GM18907 (cell line): ENCODE measurements around the gene H3-3A.
A peak's percentile ranks its signal among the peaks of the same experiment; 100 is the strongest.

Experiments used
- ATAC-seq: cut with Tn5 transposase; IDR thresholded peaks from one replicate; pipeline ENCODE4 v1.9.1; 2021; ENCODE audit warnings: mild to moderate bottlenecking, moderate library complexity; ENCODE audit not compliant: unreplicated experiment

H3-3A gene

DNA sequence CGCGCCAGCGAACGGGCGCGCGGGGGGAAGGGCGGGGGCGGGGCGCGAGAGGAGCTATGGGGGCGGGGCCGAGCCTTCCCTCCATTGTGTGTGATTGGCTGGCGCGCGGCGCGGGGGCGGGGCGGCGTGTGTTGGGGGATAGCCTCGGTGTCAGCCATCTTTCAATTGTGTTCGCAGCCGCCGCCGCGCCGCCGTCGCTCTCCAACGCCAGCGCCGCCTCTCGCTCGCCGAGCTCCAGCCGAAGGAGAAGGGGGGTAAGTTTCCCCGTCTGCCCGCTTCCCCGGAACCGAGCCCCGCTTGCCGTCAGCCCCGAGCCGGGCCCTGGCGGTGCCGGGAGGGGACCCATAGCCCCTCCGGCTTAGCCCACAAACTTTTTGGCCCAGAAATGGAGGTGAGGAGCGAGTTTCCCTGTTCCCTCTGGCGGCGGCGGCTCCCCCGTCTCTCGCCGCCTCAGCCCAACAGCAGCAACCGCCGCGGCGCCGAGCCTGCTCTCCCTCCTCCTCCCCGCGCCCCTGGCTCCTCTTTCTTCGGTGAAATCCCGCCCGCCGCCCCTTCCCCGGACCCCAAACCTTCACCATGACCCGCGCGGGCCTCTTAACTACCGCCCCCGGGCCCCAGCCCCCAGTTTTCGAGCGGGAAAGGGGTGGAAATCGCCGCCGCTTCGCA lies at the start of gene H3-3A:
Gene H3-3A, plus strand, starts transcription at position 159 of the 666 bp plus-strand sequence. CDS start 1,636 bp downstream, outside the sequence.
- peak; percentile 76 for ATAC-seq

DNA sequence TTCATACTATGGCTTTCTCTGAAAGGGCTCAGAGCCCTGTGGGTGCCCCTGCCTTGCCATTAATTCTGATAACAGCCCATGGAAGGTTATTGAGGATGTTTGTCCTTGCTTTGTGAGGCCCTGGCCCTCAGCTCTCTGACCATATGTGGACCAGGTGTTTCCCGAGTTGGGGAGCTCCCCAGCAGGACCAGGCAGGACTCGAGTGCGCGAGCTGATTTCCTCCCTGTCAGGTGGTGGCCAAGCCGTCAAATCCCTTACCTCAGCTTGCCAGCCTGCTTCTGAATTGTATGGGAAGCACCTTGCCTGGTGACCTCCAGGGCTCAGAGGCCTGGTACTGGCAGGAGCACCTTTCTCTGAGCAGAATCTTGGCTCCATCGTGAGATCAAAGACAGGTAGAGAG lies 45.4 kb upstream of the H3-3A start:
- no peak for ATAC-seq

DNA sequence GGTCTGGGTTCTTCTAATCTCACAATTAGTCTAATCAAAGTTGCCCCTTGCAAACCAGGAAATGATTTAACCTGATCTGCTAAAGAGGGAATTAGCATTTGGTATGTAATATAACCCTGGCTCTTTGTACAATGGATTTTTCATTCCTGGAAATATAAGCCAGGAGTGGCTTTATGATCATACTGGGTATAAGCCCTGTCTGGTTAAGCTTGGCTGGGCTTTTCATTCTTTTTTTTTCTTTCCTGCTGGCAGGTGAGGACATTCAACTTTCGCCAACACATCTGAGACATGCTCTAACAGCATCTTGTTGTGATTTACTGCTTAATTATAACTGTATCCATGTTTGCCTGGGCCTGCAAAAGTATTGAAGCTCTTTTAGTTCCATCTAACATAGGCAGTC lies 42.9 kb upstream of the H3-3A start:
- ATAC-seq, result no peak

DNA sequence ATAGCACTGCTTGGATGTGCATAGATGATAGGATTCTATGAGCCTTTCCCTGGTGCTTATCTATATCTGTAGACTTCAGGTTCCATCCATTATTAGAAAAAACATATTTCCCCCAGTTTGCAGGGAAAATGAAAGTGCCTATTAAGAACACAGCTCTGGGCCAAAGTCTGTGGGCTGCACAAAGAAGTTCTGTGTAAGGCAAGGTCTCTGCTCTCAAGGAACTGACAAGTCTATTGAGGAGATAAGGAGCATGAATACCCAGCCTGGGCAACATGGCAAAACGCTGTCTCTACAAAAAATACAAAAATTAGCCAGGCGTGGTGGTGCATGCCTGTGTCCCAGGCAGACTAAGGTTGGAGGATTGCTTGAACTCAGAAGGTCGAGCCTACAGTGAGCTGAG lies 41.1 kb upstream of the H3-3A start:
- no peak for ATAC-seq

DNA sequence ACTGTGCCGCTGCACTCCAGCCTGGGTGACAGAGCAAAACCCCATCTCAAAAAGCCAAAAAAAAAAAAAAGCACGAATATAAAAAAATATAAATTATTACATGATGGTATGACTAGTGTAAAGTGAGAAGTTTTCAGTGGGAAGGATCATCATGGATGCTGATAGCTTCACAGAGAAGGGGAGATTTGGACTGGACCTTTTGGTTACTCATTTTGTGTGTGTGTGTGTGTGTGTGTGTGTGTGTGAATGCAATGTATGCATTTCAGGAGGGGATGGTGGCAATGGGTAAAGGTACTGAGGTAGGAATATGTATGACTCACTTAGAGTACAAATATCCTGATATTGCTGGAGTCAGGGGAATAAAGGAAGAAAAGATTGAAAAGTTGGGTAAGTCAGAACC lies 40.7 kb upstream of the H3-3A start:
- no peak for ATAC-seq

DNA sequence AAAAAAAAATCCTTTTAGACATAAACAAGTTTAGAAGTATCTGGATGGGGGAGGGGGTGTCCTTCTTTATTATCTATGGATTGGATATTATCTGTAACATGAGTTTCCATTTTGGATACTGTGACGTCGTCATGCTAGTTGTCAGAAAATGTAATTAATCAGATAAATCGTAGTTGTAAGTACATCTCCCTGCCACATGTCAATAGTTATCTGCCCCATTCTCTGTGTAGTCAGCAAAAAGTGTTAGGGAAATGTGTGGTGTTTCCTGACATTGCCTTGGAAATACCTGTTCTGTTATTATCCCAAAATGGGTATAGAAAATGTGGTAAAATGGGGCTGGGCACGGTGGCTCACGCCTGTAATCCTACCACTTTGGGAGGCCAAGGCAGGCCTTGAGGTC lies 38.8 kb upstream of the H3-3A start:
- ATAC-seq, result no peak

DNA sequence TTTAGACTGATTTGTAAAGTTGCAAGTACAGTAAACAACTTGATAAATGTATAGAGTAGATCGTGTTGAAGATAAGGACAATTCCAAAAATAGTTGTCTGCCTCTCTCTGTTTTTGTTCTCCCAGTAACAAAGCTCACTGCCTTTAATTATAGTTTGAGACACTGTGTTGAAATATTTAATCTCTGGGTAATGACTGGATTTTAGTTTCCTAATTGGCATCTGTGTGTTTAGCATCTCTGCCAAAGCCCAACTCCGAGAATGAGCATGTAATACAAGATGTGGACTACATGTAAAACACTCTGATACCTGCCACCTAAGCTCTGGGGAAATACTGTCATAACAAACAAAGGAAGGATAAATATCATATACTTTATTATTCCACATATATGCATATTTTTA lies 35.7 kb upstream of the H3-3A start:
- ATAC-seq, result no peak

DNA sequence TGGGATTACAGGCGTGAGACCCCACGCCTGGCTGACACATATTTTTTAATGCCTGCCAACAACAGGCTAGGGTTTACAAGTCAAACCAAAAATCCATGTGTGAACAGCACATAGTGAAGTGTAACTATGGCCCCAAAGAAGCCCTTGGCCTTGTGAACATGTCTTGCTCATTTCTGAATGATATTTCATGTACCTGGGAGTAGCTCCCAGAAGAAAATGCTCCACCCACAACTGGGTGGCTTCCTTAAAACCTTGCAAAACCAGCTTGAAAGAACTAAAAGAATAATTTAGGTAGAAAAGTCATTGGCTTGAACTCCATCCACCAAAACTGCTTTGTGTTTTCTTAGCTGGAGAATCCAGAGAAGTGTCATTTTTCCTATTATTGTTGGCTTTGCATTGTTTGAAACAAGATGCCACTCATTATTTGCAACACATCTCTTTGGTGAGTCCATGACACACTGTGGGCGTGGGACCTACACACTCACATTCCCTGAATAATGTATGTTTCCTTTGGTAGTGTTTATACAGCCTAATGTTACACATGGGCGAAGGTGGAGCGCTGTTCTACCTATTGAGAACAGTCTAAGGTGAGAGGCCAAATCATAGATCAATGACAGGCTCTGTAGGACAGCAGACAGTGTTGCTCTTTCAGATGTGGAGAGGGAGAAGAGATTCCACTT lies 34.8 kb upstream of the H3-3A start:
- no peak for ATAC-seq

DNA sequence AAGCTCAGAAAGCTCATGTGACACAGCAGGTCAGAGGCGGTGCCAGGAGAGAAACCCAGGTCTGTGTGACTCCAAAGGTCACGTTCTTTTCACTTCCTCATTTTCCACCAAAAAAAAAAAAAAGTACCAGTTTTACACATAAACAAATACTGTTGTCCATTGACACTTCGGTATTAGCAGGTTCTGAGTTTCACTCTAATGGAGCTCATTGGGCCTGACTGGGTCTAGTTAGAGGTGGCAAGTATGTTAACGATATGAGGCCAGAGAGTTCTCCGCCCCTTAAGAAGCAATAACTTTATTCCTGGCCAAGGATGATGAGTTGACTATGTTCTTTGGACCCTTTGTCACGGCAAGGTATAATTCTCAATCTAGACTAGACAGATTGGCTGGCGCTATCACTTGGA lies 33.4 kb upstream of the H3-3A start:
- peak; percentile 84 for ATAC-seq

DNA sequence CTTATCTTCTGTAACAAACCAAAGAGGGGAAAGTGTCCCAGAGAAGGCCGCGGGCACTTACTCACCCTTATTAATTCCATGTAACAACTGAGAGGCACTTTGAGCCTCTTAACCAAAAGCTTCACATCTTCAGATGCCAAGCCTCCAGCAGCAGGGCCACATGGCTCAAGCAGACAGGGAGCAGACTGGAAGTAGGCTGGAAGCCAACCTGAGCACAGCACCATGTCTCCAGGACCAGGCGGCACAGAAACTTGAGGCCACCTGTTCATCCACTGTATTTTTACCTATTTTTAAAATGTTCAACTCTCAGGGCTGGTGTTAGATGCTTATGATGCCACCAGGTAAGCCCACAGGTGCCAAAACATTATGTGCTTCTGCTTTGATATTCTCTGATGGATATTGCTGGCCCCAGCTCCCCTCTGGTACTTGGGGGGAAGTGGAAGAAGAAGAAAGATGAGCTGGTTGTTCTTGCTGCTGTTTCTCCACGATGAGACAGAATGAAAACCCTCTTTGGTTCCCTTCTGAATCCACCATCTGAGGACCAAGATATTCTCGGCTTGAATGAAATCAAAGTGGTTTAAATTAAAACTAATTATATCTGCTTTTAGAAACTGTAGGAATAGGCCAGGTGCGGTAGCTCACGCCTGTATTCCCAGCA lies 32.8 kb upstream of the H3-3A start:
- ATAC-seq, result peak; percentile 7

DNA sequence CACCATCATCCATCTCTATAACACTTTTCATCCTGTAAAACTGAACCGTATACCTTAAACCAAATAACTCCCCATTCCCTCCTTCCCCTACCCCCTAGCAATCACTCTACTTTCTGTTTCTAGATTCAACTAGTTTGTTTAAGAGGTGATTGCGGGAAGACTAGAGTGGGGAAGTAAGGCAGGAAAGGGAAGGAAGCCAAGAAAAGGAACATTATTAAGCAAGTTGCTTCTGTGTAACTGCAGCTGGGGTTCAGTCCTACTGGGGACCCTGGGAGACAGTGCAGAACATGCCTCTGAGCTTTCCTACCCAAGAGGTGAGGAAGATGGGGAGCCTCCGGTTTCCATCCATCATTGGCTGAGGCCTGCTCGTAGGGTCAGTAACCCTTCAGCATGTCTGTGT lies 28.9 kb upstream of the H3-3A start:
- ATAC-seq, result no peak

DNA sequence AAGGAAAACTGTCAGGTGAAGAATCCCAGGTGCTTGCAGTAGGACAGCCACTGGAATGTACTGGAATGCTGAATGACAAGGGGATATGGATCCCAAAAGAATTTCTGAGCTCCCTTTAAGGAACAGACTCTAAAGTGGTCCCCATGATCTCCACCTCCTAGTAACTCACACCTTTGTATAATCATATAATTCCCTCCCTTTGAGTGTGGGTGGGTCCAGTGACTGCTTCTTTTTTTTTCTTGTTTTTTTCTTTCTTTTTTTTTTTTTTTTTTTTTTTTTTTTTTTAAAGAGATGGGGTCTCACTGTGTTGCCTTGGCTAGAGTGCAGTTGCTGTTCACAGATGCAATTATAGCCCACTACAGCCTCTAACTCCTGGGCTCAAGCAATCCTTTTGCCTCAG lies 28.5 kb upstream of the H3-3A start:
- ATAC-seq, result no peak

DNA sequence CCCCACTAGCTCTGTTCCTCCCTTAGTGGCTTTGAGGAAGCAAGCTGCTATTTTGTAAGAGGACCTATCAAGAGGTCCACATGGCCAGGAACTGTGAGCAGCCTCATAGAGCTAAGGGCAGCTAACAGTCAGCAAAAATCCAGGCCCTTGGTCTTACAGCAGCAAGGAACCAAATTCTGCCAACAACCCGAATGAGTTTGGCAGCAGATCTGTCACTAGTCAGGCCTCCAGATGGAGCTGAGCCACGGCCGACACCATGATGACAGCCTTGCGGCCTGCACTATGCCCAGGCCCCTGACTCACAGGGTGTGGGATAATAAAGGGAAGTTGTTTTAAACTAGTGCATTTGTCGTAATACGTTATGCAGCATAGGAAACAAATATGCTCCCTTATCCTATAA lies 28.0 kb upstream of the H3-3A start:
- ATAC-seq, result no peak

DNA sequence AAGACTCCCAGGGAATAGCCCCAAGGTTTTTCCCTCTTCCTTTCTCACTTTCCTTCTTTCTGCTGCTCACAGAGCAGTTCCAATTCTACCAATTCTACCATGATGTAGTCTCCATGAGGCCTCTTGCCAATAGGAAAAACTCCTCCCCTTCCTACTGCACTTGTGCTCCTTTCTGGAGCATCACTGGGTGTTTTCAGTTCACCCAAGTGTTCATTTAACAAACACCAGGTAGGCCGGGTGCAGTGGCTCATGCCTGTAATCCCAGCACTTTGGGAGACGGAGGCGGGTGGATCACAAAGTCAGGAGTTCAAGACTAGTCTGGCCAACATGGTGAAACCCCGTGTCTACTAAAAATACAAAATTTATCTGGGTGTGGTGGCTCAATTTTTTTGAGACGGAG lies 26.6 kb upstream of the H3-3A start:
- ATAC-seq, result no peak

DNA sequence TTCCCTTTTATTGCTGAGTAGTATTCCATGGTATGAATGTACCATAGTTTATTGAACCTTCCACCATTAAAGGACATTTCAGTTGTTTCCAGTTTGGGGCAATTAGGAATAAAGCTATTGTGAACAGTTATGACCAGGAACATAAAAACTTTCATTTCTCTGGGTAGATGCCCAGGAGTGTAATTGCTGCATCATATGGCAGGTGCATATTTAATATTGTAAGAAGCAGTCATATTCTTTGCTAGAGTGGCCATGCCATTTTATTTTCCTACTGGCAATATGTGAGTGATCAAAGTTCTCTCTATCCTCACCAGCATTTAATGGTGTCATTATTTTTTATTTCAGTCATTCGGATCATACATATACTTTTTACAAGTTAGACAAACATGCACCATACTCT lies 23.9 kb upstream of the H3-3A start:
- ATAC-seq, result no peak

DNA sequence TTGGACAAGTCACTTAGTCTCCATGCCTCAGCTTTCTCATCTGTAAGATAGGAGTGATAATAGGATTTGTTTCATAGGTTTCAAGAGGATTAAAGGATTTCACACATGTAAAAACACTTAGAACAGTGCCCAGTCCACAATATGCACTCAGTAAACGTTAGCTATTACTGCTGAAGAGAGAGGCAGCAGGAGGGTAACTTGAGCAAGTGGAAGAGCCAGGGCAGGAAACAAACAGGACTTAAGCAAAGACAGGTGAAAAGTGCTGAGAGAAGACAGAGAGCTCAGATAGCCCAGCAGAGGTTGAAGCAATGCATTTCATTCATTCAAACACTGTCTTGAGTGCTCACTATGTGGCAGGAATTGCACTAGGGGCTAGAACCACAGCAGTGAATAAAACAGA lies 21.1 kb upstream of the H3-3A start:
- ATAC-seq, result no peak

DNA sequence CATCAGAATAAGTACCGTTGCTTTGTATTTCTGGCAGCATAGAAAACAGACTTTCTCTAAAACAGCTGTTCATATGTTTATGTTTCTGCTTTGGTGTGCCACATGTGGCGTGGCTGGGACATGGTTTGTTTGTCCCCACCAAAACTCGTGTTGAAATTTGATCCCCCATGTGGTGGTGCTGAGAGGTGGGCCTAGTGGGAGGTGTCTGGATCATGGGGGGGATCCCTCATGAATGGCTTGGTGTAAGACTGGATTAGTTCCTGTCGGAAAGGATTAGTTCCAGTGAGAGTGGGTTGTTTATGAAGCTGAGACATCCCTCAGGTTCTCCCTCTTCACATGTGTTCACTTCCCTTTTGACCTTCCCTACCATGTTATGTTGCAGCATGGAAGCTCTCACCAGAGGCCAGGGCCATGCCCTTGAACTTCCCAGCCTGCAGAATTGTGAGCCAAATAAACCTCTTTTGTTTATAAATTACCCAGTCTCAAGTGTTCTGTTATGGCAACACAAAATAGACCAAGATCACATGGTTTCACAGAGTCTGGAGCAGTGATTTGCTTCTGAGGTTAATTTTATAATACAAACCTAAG lies 17.9 kb upstream of the H3-3A start:
- ATAC-seq, result no peak

DNA sequence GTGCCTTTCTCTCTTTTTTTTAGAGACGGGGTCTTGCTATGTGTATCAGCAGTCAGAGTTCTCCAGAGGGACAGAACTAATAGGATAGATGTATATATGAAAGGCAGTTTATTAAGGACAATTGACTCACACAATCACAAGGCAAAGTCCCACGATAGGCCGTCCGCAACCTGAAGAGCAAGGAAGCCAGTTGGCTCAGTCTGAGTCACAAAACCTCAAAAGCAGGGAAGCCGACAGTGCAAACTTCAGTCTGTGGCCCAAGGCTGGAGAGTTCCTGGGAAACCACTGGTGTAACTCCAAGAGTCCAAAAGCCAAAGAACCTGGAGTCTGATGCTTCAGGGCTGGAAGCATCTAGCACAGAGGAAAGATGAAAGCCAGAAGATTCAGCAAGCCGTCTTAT lies 16.3 kb upstream of the H3-3A start:
- ATAC-seq, result no peak

DNA sequence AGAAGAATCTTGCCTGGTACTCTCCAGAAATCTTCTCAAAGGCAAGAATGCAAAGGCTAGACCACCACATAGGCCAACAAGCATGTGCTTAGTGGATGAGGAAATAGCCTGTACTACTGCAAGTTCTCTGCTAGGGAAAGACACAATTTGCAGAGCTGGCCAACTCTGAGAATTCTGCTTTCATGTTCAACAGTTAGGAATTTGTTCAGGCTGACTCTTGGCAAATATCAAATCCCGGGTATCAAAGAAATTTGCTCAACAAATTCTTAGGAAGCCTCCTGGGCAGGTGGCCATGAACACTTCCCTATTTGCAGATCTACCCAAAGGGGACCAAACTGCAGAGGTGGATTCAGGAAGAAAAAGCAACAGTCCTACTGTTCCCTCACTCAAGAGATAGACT lies 15.0 kb upstream of the H3-3A start:
- no peak for ATAC-seq

DNA sequence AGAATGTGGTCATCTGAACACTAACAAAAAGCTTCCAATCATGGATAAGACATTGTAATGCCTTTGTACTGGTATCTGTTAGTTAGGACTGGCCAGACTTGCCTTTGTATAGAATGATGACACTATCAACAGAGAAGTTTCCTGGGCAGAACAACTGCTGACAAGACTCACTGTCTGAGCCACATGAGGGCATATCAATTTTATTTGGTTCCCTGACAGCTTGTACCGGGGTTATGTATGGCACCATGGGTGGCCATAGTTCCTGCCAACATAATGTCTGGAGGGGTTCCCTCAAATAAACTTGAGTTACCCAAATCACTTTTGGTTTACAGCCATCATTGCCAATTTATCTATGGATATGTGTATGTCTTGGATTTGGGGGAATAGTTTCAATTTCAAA lies 13.6 kb upstream of the H3-3A start:
- ATAC-seq, result no peak

DNA sequence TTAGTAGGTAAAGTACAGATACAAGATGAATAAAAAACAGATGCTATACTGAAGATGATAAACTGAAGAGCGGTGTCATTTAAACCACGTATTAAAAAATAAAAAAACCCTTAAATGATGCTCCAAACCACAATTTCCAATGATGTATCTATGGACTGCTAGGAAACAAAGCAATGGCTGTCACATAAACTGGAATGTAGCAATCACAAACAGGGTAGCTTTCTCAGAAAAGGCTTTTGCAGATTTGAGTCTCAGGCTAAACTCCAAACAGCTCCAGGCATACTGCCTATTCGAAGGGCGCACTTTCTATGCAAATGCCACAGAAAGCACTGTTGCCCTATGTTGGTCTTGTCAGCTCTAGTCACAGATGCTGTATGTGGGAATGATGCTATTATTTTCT lies 12.4 kb upstream of the H3-3A start:
- ATAC-seq, result no peak

DNA sequence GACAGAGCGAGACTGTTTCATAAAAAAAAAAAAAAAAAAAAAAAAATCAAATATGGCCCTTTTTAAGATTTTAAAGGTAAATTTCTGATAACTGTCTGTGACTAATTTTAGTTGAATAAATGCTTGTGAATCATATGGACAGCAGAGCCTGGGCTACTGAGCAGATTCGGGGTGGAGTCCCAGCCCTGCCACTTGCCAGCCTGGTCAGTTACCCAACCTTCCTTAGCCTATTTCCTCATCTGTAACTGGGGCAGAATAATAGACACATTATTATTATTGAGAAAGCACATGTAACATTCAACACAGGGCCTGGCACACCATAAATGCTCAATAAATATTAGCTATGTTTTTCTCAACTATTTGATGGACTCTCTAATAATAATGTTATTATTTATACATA lies 11.2 kb upstream of the H3-3A start:
- no peak for ATAC-seq
